ENCODE results near the gene HOXA13.

HOXA13 gene

DNA sequence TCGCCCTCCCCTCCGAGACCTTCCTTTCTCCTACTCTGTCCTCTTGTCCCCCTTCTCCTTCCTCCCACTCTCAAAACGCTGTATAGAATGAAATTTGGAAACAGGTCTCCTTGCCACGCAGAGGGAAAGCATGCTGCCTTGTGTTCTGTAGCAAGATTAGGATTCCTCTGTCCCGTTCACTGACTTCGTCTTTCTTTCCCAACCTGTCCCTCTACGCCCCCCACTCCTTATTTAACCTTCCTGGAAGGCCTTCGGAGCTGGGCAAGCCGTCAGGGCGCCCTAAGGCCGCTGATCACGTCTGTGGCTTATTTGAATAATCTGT lies 35.9 kb downstream of the HOXA13 start:
- ChIA-PET CTCF (interaction anchor here (0.7 to 4.6 kb wide), 6 partner anchors 10 to 794 kb away, joined by 3 to 84 read pairs (median 16); partner anchors contain the start of genes HOXA10, HOXA3 and HOXA6), POLR2A (no interaction called here)
- Histone ChIP-seq H3K9me3 (ENCODE audit: control extremely low read depth in 1 of 5, control insufficient read depth in 4 of 5, insufficient read depth in 2 of 5, low read depth in 1 of 5, low read length in 4 of 5) (no peaks in the 10 kb centered on the region), H3K4me3 (ENCODE audit: control insufficient read depth in 1 of 7, extremely low read depth in 1 of 7, insufficient read depth in 4 of 7, low read depth in 2 of 7, low read length in 6 of 7) (peak overlapping the region; percentile 73 to 100 (median 87)), H3K4me1 (ENCODE audit: control extremely low read depth in 1 of 4, control insufficient read depth in 4 of 4, insufficient read depth in 4 of 4, low read length in 3 of 4) (peaks cover 18 to 72% (median 64%) of the 10 kb centered on the region in 4 experiments), H3K36me3 (ENCODE audit: control insufficient read depth in 4 of 4, insufficient read depth in 4 of 4, low read length in 3 of 4) (peaks cover 0 to 47% (median 12%) of the 10 kb centered on the region in 4 experiments), H3K27ac (ENCODE audit: insufficient read depth in 1 of 2, low read depth in 1 of 2, low read length in 2 of 2, poor library complexity in 1 of 2, severe bottlenecking in 2 of 2) (peak overlapping the region; percentile 92 to 96), H3K27me3 (replicated peaks in 2 of 5; ENCODE audit: control insufficient read depth in 4 of 5, insufficient read depth in 5 of 5, low read length in 4 of 5) (no peaks in the 10 kb centered on the region)
- 0% methylated on average over 10 of the region's 12 CpGs for WGBS (ENCODE audit: insufficient coverage)
- DNase-seq, result no peak

DNA sequence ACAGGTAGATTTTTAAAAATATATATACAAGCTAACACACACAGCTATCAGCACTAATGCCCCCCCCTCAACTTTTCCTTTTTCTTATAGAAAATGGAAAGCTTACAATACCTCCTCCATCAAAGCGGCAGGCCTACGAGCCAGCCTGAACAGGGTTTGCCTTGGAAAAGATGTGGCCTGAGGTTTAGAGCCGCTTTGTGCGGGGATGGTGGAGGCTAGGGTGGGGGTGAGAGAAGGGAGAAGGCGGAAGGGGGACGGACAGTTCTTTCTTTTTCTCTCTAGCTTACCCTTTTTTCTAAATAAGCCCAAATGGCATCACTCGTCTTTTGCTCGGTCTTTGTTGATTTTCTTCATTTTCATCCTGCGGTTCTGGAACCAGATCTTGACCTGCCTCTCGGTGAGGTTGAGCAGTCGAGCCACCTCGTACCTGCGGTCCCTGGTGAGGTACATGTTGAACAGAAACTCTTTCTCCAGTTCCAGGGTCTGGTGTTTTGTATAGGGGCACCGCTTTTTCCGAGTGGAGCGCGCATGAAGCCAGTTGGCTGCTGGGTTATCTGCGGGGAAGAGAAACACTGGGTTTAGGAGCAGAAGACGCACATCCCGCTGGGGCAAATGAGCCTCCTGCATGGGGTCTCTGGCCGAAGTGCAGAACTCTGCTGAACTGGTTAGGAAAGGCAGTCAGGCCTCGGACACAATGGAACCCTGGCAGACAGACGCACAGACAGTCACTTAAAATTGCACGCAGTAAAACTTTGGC lies 36.4 kb downstream of the HOXA13 start:
- under 1% methylated on average over 18 of the region's 24 CpGs for WGBS (ENCODE audit: insufficient coverage)
- Histone ChIP-seq H3K27me3 (replicated peaks in 2 of 5; ENCODE audit: control insufficient read depth in 4 of 5, insufficient read depth in 5 of 5, low read length in 4 of 5) (no peaks in the 10 kb centered on the region), H3K27ac (ENCODE audit: insufficient read depth in 1 of 2, low read depth in 1 of 2, low read length in 2 of 2, poor library complexity in 1 of 2, severe bottlenecking in 2 of 2) (peak overlapping the region; percentile 92 to 96), H3K4me3 (ENCODE audit: control insufficient read depth in 1 of 7, extremely low read depth in 1 of 7, insufficient read depth in 4 of 7, low read depth in 2 of 7, low read length in 6 of 7) (peak overlapping the region; percentile 73 to 100 (median 87)), H3K36me3 (ENCODE audit: control insufficient read depth in 4 of 4, insufficient read depth in 4 of 4, low read length in 3 of 4) (peaks cover 0 to 43% (median 12%) of the 10 kb centered on the region in 4 experiments), H3K4me1 (ENCODE audit: control extremely low read depth in 1 of 4, control insufficient read depth in 4 of 4, insufficient read depth in 4 of 4, low read length in 3 of 4) (peaks cover 19 to 73% (median 69%) of the 10 kb centered on the region in 4 experiments), H3K9me3 (ENCODE audit: control extremely low read depth in 1 of 5, control insufficient read depth in 4 of 5, insufficient read depth in 2 of 5, low read depth in 1 of 5, low read length in 4 of 5) (no peaks in the 10 kb centered on the region)
- CTCF ChIA-PET, result interaction anchor here (0.7 to 4.6 kb wide), 15 partner anchors 10 to 1271 kb away, joined by 3 to 84 read pairs (median 6); partner anchors contain the start of genes HOXA10, HOXA11, HOXA3 and HOXA6
- no peak for DNase-seq
- POLR2A ChIA-PET, result interaction anchor here (2.8 to 3.2 kb wide), 2 partner anchors 9 to 12 kb away, joined by 15 to 17 read pairs; partner anchors contain the start of gene HOXA3

DNA sequence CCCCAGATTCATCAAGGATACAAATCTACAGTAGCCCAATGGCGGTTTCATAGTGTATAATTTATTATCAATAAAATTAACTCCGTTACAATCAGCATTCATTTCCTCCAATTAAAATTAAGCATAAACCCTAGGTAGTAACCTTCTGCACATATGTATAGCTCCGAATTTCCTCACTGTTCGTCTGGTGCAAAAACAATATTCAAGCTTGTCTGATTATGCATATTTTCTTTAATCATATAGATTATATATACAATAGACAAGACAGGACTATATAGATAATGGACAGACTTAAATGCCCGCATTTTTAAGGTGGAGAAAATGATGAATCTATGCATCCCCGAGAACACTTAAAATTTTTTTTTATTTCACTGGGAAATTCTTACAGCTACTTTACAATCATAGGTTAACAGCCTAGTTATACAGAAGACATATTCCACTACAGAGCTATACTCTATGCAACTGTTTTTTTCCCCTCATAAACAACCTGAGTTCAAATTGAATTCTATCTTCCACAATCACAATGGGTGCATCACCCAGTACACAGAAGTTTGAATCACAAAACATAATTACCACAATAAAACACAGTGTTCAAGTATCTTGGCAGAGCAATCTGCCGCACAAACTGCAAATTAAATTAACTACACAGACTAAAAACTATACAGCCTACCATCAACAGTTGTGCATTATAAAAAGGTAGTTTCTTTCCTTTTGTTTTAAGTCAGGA lies 37.2 kb downstream of the HOXA13 start:
- H3K36me3 ChIP-seq (ENCODE audit: control insufficient read depth in 4 of 4, insufficient read depth in 4 of 4, low read length in 3 of 4), result peaks cover 0 to 36% (median 12%) of the 10 kb centered on the region in 4 experiments
- H3K4me1 ChIP-seq (ENCODE audit: control extremely low read depth in 1 of 4, control insufficient read depth in 4 of 4, insufficient read depth in 4 of 4, low read length in 3 of 4), result peaks cover 18 to 74% (median 70%) of the 10 kb centered on the region in 4 experiments
- peak overlapping the region in 6 of 7 experiments; percentile 75 to 100 (median 90) for H3K4me3 ChIP-seq (ENCODE audit: control insufficient read depth in 1 of 7, extremely low read depth in 1 of 7, insufficient read depth in 4 of 7, low read depth in 2 of 7, low read length in 6 of 7)
- ChIA-PET CTCF (interaction anchor here (0.7 to 4.6 kb wide), 18 partner anchors 9 to 1270 kb away, joined by 3 to 84 read pairs (median 6); partner anchors contain the start of genes HOXA10, HOXA11, HOXA3 and HOXA6), POLR2A (interaction anchor here (1.0 to 3.2 kb wide), 3 partner anchors 10 to 14 kb away, joined by 5 to 17 read pairs (median 15); partner anchors contain the start of gene HOXA3)
- DNase-seq, result no peak
- H3K9me3 ChIP-seq (ENCODE audit: control extremely low read depth in 1 of 5, control insufficient read depth in 4 of 5, insufficient read depth in 2 of 5, low read depth in 1 of 5, low read length in 4 of 5), result no peaks in the 10 kb centered on the region
- WGBS (ENCODE audit: insufficient coverage), result no CpG with 5 or more reads among the region's 7 CpGs
- H3K27ac ChIP-seq (ENCODE audit: insufficient read depth in 1 of 2, low read depth in 1 of 2, low read length in 2 of 2, poor library complexity in 1 of 2, severe bottlenecking in 2 of 2), result peak overlapping the region; percentile 92 to 96
- no peaks in the 10 kb centered on the region for H3K27me3 ChIP-seq (replicated peaks in 2 of 5; ENCODE audit: control insufficient read depth in 4 of 5, insufficient read depth in 5 of 5, low read length in 4 of 5)

DNA sequence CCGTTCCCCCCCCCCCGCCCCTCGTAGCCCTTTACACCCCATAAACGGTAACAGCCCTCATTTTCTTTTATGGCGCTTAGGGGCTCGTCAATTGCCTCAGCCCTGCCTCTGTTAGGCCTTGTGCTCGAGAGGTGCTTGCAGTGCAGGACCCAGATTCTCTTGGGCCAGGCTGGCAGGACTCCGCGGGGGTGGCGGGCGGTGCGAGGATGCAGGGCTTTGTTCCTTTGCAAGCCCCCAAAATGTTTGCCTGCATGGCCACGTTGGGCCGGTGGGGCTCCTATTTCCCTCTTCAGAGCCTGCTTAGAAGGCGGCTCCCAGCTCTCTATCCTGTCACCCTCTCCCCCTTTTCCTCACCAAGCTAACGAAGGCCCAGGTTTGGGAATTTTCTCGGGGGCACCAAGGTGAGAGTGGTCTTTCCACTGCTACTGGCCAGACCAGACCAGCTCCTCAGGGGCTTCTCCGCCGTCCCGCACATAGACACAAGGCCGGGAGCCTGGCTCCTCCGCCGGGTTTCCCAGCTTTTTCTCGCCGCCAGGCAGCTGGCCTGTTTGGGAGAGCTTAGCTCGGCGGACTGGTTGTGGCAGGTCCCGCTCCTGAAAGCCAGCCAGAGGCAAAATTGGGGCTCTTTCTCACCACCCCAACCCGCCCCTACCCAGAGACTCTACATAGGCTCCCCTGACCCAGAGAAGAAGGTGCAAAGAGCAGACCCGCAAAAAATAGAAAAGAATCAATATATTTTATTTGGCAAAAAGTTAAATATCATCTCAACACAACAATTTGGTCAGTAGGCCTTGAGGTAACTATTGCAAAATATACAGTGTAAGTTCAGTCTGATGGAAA lies 38.0 kb downstream of the HOXA13 start:
- H3K4me1 ChIP-seq (ENCODE audit: control extremely low read depth in 1 of 4, control insufficient read depth in 4 of 4, insufficient read depth in 4 of 4, low read length in 3 of 4), result peaks cover 14 to 74% (median 70%) of the 10 kb centered on the region in 4 experiments
- WGBS (ENCODE audit: insufficient coverage), result 3% methylated on average over 13 of the region's 30 CpGs
- peaks cover 0 to 35% (median 12%) of the 10 kb centered on the region in 4 experiments for H3K36me3 ChIP-seq (ENCODE audit: control insufficient read depth in 4 of 4, insufficient read depth in 4 of 4, low read length in 3 of 4)
- no peaks in the 10 kb centered on the region for H3K27me3 ChIP-seq (replicated peaks in 2 of 5; ENCODE audit: control insufficient read depth in 4 of 5, insufficient read depth in 5 of 5, low read length in 4 of 5)
- H3K4me3 ChIP-seq (ENCODE audit: control insufficient read depth in 1 of 7, extremely low read depth in 1 of 7, insufficient read depth in 4 of 7, low read depth in 2 of 7, low read length in 6 of 7), result peak overlapping the region; percentile 23 to 100 (median 87)
- CTCF ChIA-PET, result interaction anchor here (0.8 to 4.6 kb wide), 25 partner anchors 8 to 1300 kb away, joined by 3 to 84 read pairs (median 6); partner anchors contain the start of genes HOXA10, HOXA11, HOXA3 and HOXA6
- no peaks in the 10 kb centered on the region for H3K9me3 ChIP-seq (ENCODE audit: control extremely low read depth in 1 of 5, control insufficient read depth in 4 of 5, insufficient read depth in 2 of 5, low read depth in 1 of 5, low read length in 4 of 5)
- H3K27ac ChIP-seq (ENCODE audit: insufficient read depth in 1 of 2, low read depth in 1 of 2, low read length in 2 of 2, poor library complexity in 1 of 2, severe bottlenecking in 2 of 2), result peak overlapping the region; percentile 92 to 96
- peak in 2 of 3 donors; percentile 75 to 83 for DNase-seq
- POLR2A ChIA-PET, result interaction anchor here (1.0 to 3.2 kb wide), 6 partner anchors 11 to 962 kb away, joined by 3 to 17 read pairs (median 6); partner anchors contain the start of gene HOXA3

DNA sequence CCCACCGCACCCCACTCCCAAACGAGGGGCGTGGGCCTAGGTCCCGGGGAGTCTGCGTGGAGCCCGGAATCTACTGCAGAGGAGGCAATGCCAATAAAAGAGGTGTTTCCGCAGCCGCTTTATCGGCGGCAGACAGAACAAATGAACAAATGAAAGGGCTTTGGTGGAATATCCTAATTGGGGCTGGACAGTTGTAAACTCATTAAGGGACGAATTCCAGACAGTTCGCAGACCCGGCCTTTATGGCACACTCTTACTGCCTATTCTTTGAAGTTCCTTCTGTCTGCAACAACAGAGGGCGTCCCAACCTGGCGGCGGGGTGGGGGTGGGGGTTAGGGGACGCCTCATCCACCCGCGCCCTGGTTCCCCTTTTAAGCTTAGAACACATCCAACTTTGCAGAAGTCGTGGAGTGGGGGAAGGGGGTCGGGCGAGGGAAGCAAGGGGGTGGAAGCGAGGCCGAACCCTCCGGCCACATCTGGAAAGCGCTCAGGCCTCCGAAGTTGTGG lies 38.6 kb downstream of the HOXA13 start:
- 0% methylated on average over 12 of the region's 27 CpGs for WGBS (ENCODE audit: insufficient coverage)
- Histone ChIP-seq H3K4me3 (ENCODE audit: control insufficient read depth in 1 of 7, extremely low read depth in 1 of 7, insufficient read depth in 4 of 7, low read depth in 2 of 7, low read length in 6 of 7) (peak overlapping the region; percentile 41 to 100 (median 88)), H3K27me3 (replicated peaks in 2 of 5; ENCODE audit: control insufficient read depth in 4 of 5, insufficient read depth in 5 of 5, low read length in 4 of 5) (no peaks in the 10 kb centered on the region), H3K4me1 (ENCODE audit: control extremely low read depth in 1 of 4, control insufficient read depth in 4 of 4, insufficient read depth in 4 of 4, low read length in 3 of 4) (peaks cover 14 to 70% (median 66%) of the 10 kb centered on the region in 4 experiments), H3K9me3 (ENCODE audit: control extremely low read depth in 1 of 5, control insufficient read depth in 4 of 5, insufficient read depth in 2 of 5, low read depth in 1 of 5, low read length in 4 of 5) (no peaks in the 10 kb centered on the region), H3K27ac (ENCODE audit: insufficient read depth in 1 of 2, low read depth in 1 of 2, low read length in 2 of 2, poor library complexity in 1 of 2, severe bottlenecking in 2 of 2) (peak overlapping the region; percentile 66 to 96), H3K36me3 (ENCODE audit: control insufficient read depth in 4 of 4, insufficient read depth in 4 of 4, low read length in 3 of 4) (peaks cover 0 to 35% (median 12%) of the 10 kb centered on the region in 4 experiments)
- CTCF ChIA-PET, result interaction anchor here (0.6 to 4.6 kb wide), 29 partner anchors 8 to 1299 kb away, joined by 3 to 84 read pairs (median 5); partner anchors contain the start of genes HOXA10, HOXA3 and HOXA6
- peak; percentile 87 to 94 (median 94) for DNase-seq
- POLR2A ChIA-PET, result interaction anchor here (0.9 to 3.2 kb wide), 8 partner anchors 9 to 961 kb away, joined by 3 to 17 read pairs (median 4); partner anchors contain the start of gene HOXA3

Data from common myeloid progenitor, CD34-positive (primary cell).